Astrocyte of the spinal cord (primary cell): ENCODE data around the gene COPS3.

Source experiments
- DNase-seq: peaks from one replicate; pipeline ENCODE4 v3.0.0; 2011; ENCODE audit warnings: low read depth, low spot score
- H3K4me3 ChIP-seq: 2 replicates; pipeline ENCODE4 v1.5.1; 2011; ENCODE audit warnings: low read depth, mild to moderate bottlenecking, low read length, moderate library complexity
- CTCF ChIP-seq: IDR thresholded peaks from 2 replicates; pipeline ENCODE4 v1.5.1; 2012; ENCODE audit warnings: low read depth, mild to moderate bottlenecking, low read length, inconsistent platforms
- in situ Hi-C: cut with HindIII; loops from 2 replicates; pipeline ENCODE4 v1.10.0; 2017; ENCODE audit warnings: low sequenced_read_pairs

Gene COPS3

GRCh38 chr17:17300624-17301568 is 19.9 kb upstream of the COPS3 start:
- TF ChIP-seq CTCF: no peak
- peak; percentile 37 for DNase-seq
- peak overlapping the region; percentile 29 for H3K4me3 ChIP-seq
- in situ Hi-C loops: no loop called here

- in situ Hi-C loops: no loop called here
- no peak for TF ChIP-seq CTCF
- no peak overlapping the region for H3K4me3 ChIP-seq
- DNase-seq: no peak
These were observed 17.1 kb upstream of the COPS3 start for GRCh38 chr17:17298108-17298507.

GRCh38 chr17:17297217-17297616 is 16.2 kb upstream of the COPS3 start:
- no peak for TF ChIP-seq CTCF
- DNase-seq: peak; percentile 11
- in situ Hi-C loops: no loop called here
- H3K4me3 ChIP-seq: no peak overlapping the region

- no peak for TF ChIP-seq CTCF
- in situ Hi-C loops: no loop called here
- no peak overlapping the region for H3K4me3 ChIP-seq
- DNase-seq: no peak
These were observed 14.1 kb upstream of the COPS3 start for GRCh38 chr17:17295141-17295540.

- TF ChIP-seq CTCF: no peak
- in situ Hi-C loops: no loop called here
- no peak for DNase-seq
- no peak overlapping the region for H3K4me3 ChIP-seq
These were observed 8.7 kb upstream of the COPS3 start for GRCh38 chr17:17289701-17290100.

- in situ Hi-C loops: no loop called here
- no peak overlapping the region for H3K4me3 ChIP-seq
- no peak for DNase-seq
- TF ChIP-seq CTCF: no peak
These were observed 8.0 kb upstream of the COPS3 start for GRCh38 chr17:17289086-17289485.
